ENCODE measurements around the gene SNX13.
A peak's percentile ranks its signal among the peaks of the same experiment; 100 is the strongest.

SNX13 gene, protein sequence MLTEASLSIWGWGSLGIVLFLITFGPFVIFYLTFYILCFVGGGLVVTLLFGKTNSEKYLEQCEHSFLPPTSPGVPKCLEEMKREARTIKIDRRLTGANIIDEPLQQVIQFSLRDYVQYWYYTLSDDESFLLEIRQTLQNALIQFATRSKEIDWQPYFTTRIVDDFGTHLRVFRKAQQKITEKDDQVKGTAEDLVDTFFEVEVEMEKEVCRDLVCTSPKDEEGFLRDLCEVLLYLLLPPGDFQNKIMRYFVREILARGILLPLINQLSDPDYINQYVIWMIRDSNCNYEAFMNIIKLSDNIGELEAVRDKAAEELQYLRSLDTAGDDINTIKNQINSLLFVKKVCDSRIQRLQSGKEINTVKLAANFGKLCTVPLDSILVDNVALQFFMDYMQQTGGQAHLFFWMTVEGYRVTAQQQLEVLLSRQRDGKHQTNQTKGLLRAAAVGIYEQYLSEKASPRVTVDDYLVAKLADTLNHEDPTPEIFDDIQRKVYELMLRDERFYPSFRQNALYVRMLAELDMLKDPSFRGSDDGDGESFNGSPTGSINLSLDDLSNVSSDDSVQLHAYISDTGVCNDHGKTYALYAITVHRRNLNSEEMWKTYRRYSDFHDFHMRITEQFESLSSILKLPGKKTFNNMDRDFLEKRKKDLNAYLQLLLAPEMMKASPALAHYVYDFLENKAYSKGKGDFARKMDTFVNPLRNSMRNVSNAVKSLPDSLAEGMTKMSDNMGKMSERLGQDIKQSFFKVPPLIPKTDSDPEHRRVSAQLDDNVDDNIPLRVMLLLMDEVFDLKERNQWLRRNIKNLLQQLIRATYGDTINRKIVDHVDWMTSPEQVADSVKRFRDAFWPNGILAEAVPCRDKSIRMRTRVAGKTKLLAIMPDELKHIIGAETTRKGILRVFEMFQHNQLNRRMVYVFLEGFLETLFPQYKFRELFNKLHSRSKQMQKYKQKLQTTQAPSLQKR

DNA sequence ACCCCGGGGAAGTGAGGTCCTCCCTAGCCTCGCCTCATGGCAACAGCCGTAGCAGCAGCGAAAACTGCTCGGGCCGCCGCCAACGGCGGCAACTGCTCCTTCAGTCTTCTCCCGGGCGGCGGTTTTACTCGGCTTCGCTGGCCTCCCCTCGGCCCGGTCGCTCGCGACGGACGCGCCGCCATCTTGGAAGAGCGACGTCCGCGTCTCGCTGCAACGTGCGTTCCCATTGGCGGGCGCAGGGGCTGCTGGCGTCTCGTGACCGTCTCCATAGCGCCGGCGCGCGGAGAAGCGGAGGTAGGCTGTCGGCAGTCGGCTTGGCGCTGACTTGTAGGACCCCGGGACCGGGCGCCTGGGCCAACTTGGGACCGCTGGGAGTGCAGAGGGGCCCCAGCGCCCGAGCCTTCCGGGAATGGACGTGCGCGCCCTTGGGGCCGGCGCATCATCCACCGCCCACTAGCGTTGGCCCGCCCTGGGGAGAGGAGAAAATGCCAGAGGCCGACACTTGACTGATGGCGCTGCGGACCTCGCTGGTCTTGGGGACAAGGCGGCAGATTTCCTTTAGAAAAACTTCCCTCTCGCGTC, at the start of gene SNX13:
Gene SNX13 (minus strand): TSS at position 193 of the 582 bp plus-strand sequence. CDS start 199 bp downstream, outside the sequence.
- peak; percentile 88 for DNase-seq

DNA sequence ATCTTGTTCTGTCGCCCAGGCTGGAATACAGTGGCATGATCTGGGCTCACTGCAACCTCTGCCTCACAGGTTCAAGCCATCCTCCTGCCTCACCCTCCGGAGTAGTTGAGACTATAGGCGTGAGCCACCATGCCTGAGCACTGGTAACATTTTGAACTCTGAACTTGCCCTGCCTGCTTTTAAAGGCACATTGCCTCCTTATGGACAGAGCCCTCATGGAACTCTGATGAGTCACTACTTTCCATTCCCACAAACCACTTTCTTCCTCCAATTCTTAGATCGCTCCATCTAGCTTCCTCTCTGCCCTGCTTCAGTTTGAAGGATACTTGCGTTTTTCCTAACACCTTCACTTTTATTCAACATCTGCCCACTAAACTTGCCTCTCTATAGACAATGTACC, 49.3 kb upstream of the SNX13 start:
- DNase-seq, result no peak

DNA sequence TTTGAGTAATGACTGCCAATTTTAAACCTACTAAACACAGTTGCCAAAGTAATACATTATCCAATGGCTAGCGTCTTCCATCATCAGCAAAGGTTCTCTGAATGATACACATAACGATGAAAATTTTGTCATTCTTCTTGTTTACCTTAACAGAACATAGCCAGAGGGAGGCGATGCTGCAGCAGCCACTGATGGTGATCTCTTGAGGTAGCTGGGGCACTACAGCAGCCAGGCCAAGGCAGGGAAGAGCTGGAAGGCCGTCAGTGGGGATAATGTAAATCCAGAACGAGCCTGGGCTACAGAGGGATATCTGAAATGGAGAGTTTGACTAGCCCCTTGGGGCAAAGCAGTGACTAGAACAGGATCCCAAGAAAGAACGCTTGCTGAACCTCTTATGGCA, 48.6 kb upstream of the SNX13 start:
- DNase-seq, result no peak

DNA sequence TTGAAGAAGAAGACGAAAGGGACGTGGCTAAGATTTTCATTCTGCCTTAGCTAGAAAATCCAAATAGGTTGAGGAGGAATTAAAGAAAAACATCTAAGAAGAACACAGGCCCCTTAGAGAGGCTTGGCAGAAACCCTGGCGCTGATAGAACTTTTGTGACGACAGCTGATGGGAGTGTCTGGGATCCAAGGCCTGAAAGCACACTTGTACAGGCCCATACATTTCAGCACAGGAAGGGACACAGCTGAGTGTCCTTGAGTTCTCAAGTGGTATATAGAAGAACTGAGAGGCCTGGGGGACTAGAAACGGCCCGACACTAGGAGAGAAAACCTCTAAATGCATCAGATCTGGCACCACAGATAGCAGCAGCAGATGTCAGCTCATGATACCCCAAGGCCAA, 47.8 kb upstream of the SNX13 start:
- DNase-seq, result no peak

- no peak for DNase-seq
Measured at GRCh38 chr7:17986851-17987250, 46.6 kb upstream of the SNX13 start.

DNA sequence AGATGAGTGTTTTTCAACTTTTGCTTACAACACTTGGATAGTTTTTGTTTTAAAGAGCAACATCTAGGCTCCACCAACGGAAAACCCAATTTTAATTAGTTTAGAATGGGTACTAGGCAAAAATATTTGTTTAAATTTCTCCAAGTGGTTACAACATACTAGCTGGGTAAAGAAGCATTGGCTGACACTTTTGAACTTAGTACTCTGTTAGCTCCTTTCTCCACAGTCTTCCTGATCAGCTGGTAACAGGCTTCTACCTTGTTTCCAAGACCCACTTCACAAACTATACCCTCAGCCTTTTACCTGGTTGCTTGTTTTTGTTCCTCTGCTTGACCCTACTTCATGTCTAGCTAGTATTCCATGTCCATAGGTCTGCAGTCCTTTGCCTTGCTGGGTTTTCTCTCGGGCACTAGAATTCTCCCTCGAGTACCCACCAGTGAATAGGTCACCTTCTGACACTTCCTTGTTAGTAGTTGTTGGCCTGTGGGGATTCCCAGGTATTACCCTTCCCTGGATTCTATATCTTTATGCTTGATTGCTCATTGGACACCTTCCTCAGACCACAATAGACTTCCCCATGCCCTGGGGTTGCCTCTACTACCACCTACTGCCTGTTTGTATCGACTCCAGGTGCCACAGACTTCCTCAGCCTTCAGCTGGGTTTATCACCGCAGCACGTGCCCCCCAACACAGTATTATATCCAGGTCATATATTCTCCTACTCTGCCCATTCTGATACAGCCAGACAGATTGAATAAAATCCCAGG, 45.4 kb upstream of the SNX13 start:
- DNase-seq, result no peak

GRCh38 chr7:17984288-17984687, 44.0 kb upstream of the SNX13 start:
- no peak for DNase-seq

- no peak for DNase-seq
Measured at GRCh38 chr7:17983221-17984062, 43.1 kb upstream of the SNX13 start.

DNA sequence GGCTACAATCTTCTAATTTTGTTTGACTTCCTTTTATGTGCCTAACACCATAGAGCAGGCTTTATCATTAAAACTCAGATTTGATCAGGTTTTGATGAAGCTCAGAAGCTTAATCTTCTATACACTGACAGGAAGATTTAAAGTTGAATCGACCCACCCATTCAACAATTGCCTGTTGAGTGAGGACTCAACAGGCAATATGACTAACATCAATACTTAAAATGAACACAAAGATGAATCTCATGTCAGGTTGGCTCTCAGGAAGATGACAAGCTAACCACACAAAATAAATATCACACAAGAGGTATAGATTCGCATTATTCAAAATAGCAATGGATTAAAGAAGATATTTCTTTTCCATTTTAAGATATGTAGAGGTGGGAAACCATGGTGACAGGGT, 36.7 kb upstream of the SNX13 start:
- DNase-seq, result no peak

DNA sequence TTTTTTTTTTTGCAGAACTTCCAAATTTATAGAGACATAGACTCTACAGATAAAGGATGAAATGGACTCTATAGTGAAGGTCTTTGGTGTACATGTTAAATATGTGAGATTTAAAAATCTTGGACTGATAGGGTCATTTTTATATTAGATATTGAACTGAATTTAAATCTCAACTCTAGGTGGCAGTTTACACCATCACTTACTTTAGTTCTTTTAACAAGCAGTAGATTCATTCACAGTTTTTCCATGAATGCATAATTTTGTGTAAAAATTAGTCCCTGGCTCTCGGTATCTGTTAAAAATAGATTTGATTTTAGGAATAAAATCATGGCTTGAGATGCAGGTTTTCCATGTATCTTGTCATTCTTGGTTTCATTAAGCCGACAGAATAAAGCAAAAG, 31.1 kb upstream of the SNX13 start:
- peak; percentile 11 for DNase-seq

DNA sequence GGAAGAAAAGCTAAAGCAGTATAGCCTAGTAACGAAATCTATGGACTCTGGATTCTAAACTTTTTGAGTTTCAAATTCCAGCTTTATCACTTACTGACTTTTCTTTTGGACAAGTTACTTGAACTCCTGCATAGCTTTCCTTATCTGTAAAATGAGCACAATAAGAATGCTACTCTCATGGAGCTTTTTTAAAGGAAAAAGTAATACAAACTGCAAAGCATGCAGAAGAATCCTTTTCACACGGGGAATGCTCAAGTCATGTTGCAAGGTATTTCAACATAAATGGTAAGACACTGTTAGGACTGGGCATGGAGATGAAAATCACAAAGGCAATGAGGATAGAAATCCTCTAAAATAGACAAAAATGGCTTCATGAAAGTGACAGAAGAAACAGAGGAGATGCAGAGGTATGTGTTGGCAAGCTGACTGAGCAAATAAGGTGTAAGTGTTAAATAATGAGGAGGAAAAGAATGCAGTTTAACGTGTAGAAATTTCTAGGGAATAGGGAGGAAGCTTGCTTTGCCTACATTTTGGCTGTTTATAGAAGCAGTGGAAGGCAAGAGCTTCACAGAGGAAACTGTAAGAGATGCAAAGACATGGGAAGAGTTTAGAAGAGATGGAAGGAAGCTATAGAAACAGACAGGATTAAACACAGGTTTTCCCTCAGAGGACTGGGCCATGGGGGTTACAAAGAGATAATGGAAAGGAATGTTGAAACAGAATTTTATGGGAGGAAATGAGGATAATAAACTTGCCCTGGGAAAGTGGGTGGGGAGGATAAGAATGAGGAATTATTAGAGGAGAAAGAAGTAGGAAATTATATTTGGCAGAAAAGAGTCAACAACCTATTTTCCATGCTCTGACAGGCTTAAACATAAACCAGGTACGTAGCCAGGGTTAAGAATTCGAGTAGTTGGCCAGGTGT, 28.8 kb upstream of the SNX13 start:
- DNase-seq, result no peak

DNA sequence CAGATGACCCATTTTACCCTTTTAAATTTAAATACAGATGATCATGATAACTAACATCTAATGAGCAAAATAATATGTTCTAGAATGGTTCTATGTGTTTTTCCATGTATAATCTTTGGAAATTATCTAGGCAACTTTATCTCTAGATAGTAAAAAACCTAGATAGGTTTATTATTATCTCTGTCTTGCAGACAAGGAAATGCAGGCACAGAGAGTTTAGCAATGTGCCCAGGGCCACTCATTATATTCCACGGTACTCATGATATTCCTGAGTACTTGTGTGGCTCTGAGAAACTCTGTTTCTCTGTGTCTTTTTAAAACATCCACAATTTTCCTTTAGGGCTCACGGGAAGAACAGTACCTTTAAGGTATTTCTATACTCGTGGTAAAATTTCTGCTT, 26.4 kb upstream of the SNX13 start:
- no peak for DNase-seq

GRCh38 chr7:17965603-17966002, 25.3 kb upstream of the SNX13 start:
- no peak for DNase-seq

DNA sequence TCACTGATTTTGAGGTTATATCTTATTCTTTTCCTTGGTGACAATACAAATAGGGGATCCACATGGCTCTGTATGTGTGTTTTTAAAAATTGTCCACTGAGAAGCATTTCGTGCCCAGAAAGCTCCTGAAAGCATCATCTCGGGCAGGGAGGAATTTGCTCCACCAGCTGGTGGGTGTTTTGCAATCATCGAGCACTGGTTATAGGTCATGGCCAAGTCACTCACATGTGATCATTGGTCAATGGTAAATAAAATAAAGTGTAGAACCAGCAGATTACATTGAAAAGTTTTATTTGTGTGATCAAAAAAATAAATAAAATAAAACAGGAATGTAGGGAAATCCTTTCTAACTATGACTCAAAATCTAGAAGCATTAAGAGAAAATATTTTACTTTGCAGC, 23.0 kb upstream of the SNX13 start:
- no peak for DNase-seq

DNA sequence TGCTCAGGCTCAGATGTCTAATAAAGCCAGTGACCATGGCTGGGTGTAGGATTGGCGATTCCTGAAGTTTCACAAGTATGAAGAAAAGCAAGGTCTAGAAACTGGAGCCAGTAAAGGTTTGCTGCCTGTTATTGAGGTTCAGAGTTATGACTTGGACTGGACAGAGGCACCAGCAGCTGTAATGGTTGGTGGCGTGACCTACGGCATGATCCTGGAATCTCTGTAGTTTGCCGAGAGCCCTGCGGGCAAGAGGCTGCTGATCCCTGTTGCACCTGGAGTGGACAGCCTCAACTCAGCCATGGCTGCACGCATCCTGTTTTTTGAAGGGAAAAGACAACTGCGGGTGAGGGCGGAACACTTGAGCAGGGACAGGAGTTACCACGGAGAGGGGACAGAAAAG, 22.4 kb upstream of the SNX13 start:
- no peak for DNase-seq

- DNase-seq, result no peak
Measured at GRCh38 chr7:17957871-17958270, 17.6 kb upstream of the SNX13 start.

DNA sequence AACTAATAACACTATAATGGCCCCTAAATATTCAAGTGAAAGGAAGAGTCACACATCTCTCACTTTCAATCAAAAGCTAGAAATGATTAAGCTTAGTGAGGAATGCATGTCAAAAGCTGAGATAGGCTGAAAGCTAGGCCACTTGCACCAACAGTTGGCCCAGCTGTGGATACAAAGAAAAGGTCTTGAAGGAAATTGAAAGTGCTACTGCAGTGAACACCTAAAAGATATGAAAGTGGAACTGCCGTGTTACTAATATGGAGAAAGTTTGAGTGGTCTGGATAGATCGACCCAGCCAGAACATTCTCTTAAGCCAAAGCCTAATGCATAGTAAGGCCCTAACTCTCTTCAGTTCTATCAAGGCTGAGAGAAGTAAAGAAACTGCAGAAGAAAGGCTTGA, 12.1 kb upstream of the SNX13 start:
- no peak for DNase-seq

DNA sequence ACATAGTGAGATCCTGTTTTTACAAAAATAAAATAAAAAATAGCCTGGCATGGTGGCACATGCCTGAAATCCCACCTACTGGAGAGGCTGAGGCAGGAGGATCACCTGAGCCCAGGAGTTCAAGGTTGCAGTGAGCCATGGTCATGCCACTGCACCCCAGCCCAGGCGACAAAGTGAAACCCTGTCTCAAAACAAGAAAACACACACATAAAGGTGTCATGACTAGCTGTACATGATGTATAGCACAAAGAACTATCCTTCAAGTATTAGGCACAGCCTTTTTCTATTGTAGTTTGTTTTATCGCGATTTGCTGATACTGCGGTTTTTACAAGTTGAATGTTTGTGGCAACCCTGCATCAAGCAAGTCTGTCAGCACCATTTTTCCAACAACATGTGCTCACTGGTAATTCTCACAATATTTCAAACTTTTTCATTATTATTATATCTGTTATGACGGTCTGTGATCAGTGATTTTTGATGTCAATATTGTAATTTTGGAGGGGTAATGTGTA, 11.5 kb upstream of the SNX13 start:
- DNase-seq, result no peak

- no peak for DNase-seq
Measured at GRCh38 chr7:17948526-17949238, 8.4 kb upstream of the SNX13 start.

GRCh38 chr7:17947620-17948019, 7.3 kb upstream of the SNX13 start:
- DNase-seq, result no peak
